ENCODE measurements around the gene TRAPPC6A. TPM values are rescaled to one million over a fixed set of nuclear protein-coding genes. Genes with fewer than 3 reads are reported as not detected.

TRAPPC6A gene
- total and polyA plus RNA-seq, 2 of the 13 experiments (the other 11 are each of a cell fraction or from before 2014, with no cell fraction given), result 6.5 to 21.0 TPM

GRCh38 chr19:45215391-45216191 is 37.6 kb upstream of the TRAPPC6A start (continued):
- TF ChIP-seq, protein P1, sequence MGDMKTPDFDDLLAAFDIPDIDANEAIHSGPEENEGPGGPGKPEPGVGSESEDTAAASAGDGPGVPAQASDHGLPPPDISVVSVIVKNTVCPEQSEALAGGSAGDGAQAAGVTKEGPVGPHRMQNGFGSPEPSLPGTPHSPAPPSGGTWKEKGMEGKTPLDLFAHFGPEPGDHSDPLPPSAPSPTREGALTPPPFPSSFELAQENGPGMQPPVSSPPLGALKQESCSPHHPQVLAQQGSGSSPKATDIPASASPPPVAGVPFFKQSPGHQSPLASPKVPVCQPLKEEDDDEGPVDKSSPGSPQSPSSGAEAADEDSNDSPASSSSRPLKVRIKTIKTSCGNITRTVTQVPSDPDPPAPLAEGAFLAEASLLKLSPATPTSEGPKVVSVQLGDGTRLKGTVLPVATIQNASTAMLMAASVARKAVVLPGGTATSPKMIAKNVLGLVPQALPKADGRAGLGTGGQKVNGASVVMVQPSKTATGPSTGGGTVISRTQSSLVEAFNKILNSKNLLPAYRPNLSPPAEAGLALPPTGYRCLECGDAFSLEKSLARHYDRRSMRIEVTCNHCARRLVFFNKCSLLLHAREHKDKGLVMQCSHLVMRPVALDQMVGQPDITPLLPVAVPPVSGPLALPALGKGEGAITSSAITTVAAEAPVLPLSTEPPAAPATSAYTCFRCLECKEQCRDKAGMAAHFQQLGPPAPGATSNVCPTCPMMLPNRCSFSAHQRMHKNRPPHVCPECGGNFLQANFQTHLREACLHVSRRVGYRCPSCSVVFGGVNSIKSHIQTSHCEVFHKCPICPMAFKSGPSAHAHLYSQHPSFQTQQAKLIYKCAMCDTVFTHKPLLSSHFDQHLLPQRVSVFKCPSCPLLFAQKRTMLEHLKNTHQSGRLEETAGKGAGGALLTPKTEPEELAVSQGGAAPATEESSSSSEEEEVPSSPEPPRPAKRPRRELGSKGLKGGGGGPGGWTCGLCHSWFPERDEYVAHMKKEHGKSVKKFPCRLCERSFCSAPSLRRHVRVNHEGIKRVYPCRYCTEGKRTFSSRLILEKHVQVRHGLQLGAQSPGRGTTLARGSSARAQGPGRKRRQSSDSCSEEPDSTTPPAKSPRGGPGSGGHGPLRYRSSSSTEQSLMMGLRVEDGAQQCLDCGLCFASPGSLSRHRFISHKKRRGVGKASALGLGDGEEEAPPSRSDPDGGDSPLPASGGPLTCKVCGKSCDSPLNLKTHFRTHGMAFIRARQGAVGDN (CRISPR knock-in tag; IDR thresholded peaks at IDR 0.05), result 0 out of 2 replicates have a peak, but pooled peaks have one; percentile 33
- no peak for TF ChIP-seq MLX (CRISPR knock-in tag; IDR thresholded peaks at IDR 0.05)

DNA sequence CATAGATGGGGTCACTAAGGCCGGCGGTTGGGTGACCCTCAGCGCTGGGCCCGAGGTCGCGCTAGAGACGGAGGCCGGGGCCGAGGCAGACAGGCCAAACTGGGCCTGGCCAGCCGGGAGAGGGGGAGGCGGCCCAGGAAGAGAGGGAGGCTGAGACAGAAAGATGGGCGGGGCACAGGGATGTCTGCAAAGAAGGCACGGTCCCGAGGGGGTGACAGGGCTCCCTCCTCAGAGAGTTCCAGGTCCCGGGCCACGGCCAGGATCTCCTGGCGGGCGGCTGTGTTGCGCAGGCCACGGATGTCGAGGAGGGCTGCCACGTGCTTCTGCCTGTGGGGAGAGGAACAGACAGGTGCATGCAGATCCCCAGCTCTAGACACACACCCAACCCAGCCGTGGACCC is 35.0 kb upstream of the TRAPPC6A start:
- no peak overlapping the region for H3K27ac ChIP-seq (ENCODE audit: extremely low read length, insufficient read depth, low read length)
- intact Hi-C loops (cut with micrococcal nuclease; ENCODE audit: unreplicated experiment), result no loop called here

More for the DNA sequence above, 35.0 kb upstream of the TRAPPC6A start:
- Histone ChIP-seq H3K4me1 (ENCODE audit: insufficient read depth, low read length) (peaks cover 17% of the 10 kb centered on the region; the same call in 1 of the 2 replicates), H3K79me2 (ENCODE audit: insufficient read depth, low read length) (no peaks in the 10 kb centered on the region), H3K9ac (ENCODE audit: insufficient read depth, low read depth, low read length) (no peak overlapping the region), H3K4me3 (replicated peaks in 1 of 3; ENCODE audit: insufficient read depth in 1 of 3, low read depth in 2 of 3, low read length in 3 of 3) (no peak overlapping the region), H4K20me1 (ENCODE audit: insufficient read depth, low read length) (no peaks in the 10 kb centered on the region), H3K9me3 (ENCODE audit: low read length) (no peaks in the 10 kb centered on the region), H3K4me2 (ENCODE audit: low read depth, low read length) (no peak overlapping the region), H3K36me3 (replicated peaks in 1 of 2; ENCODE audit: control insufficient read depth in 1 of 2, insufficient read depth in 2 of 2, low read length in 2 of 2) (no peaks in the 10 kb centered on the region), H3K27me3 (ENCODE audit: control insufficient read depth in 1 of 2, insufficient read depth in 2 of 2, low read length in 2 of 2) (peaks cover 8 to 51% of the 10 kb centered on the region in 2 experiments; a peak in 4 of 5 replicates), H2AFZ (ENCODE audit: low read length) (no peak overlapping the region)
- no peak for FAIRE-seq
- no peak for TF ChIP-seq CENPBD1 (CRISPR knock-in tag; IDR thresholded peaks at IDR 0.05; ENCODE audit: borderline replicate concordance, low read depth)
- TF ChIP-seq, protein P1 (CRISPR knock-in tag; IDR thresholded peaks at IDR 0.05), result 0 out of 2 replicates have a peak, but pooled peaks have one; percentile 8
- TF ChIP-seq, protein P2, sequence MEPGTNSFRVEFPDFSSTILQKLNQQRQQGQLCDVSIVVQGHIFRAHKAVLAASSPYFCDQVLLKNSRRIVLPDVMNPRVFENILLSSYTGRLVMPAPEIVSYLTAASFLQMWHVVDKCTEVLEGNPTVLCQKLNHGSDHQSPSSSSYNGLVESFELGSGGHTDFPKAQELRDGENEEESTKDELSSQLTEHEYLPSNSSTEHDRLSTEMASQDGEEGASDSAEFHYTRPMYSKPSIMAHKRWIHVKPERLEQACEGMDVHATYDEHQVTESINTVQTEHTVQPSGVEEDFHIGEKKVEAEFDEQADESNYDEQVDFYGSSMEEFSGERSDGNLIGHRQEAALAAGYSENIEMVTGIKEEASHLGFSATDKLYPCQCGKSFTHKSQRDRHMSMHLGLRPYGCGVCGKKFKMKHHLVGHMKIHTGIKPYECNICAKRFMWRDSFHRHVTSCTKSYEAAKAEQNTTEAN (CRISPR knock-in tag; conservative IDR thresholded peaks at IDR 0.05), result no peak
- no peak for TF ChIP-seq ZNF292 (CRISPR knock-in tag; IDR thresholded peaks at IDR 0.05; ENCODE audit: borderline replicate concordance, low read depth)
- no peak for TF ChIP-seq KLF16 (CRISPR knock-in tag; IDR thresholded peaks at IDR 0.05)
- no peak for TF ChIP-seq SRF (IDR thresholded peaks at IDR 0.05; ENCODE audit: low read depth, low read length)
- POLR2A ChIA-PET, result no interaction called here
- no peak for DNase-seq (ENCODE audit: low spot score)
- BruUV-seq (replicated peaks), result no TSS peak
- CTCF ChIA-PET (ENCODE audit: low intra/inter-chr PET ratio, low total read pairs), result no interaction called here
- WGBS (ENCODE audit: low lambda C conversion rate), result 11% methylated on average over 10 of the region's 23 CpGs
- in situ Hi-C loops (cut with HindIII; ENCODE audit: extremely low pct_ligation_motif_present, low pct_unique_long_range_greater_than_20kb), result no loop called here
- no peak for ATAC-seq

Measured in HepG2 (cell line).